ENCODE data around the gene LRMDA.
"Not testable (repeated sequence)": the region's sequence is repeated elsewhere in the genome, so short reads cannot be mapped to it uniquely, and the experiment has no call there.

LRMDA gene

DNA sequence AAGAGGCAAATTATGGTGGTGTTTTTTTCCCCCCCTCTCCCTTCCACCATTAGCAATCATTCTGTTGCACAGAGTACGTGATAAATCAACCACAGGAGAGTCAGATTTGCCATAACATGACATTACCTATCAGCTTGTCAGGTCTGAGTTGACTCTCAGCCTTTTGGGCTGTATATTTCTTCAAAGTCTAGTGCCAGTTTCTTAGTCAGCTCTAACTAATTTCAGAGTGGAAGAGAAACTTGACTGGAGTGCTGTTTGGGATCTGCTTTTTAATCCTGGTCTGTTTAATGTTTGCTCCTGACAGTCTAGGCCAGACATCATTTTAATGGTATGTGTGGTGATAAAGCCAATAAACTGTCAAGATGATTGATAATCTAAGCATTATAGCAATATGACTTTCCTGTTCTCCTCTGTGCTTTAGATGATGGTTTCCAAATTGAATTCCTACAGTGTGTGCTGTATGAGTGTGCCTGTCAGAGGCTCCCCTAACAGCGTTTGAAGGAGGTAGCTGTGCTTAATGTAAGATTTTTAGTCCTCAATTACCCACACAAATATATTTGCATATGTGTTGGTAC, 76.9 kb downstream of the LRMDA start:
- no peak for DNase-seq (ENCODE audit: low spot score)

DNA sequence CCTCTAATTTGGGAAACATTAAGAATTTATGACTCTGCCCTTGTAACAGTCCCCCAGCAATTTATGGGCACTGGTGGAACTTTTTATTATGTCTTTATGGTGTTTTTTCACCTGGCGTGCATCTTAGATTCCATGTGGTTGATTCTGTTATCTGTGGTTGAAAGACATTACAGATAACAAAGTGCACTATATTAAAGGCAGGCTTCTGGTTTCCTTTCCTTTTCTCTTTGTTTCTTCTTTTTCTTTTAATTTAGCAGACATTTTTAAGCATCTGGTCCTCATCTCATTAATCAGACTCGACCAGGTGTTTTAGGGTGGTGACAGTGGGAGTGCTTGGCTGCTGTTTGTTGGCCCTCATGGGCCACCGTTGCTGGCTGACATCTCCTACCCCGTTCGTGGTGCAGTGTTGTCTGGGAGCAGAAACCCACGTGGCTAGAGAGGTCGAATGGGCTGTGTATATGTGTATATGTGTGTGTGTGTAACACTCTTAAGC, 77.4 kb downstream of the LRMDA start:
- DNase-seq (ENCODE audit: low spot score), result no peak

- no peak for DNase-seq (ENCODE audit: low spot score)
Observed at GRCh38 chr10:75509706-75510105, 78.3 kb downstream of the LRMDA start.

DNA sequence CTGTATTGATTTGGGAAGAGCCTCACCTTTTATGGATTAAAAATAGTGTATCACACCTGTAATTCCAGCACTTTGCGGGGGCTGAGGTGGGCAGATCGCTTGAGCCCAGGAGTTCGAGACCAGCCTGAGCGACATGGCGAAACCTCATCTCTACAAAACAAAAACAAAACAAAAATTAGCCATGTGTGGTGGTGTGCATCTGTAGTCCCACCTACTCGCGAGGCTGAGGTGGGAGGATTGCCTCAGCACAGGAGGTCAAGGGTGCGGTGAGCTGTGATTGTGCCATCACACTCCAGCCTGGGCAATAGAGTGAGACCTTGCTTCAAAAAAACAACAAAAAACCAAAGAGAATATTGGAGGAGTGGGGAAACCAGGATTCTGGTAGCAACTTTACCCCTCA, 79.6 kb downstream of the LRMDA start:
- no peak for DNase-seq (ENCODE audit: low spot score)

- no peak for DNase-seq (ENCODE audit: low spot score)
Observed at GRCh38 chr10:75512203-75512933, 80.9 kb downstream of the LRMDA start.

DNA sequence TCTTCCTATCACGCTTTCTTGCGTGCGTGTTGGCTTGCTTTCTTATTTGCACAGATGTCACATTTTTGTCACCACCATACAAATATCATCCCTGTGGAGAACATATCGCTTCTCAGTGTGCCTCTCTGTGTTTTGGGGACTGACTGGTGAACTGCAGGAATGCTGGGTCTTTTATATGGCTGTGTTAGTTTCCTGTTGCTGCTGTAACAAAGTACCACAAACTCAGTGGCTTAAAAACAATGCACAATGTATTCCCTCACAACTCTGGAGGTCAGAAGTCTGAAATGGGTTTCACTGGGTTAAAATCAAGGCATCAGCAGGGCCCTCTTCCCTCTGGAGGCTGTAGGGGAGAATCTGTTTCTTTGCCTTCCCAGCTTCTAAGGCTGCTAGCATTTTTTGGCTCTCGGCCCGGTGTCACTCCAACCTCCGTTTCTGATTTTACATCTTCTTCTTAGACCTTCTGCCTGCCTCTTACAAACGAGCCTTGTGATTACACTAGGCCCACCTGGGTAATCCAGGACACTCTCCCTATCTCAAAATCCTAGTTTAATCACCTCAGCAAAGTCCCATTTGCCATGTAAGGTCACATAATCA, 82.0 kb downstream of the LRMDA start:
- no peak for DNase-seq (ENCODE audit: low spot score)

GRCh38 chr10:75514830-75515229, 83.4 kb downstream of the LRMDA start:
- DNase-seq (ENCODE audit: low spot score), result no peak

GRCh38 chr10:75516154-75516553, 84.7 kb downstream of the LRMDA start:
- DNase-seq (ENCODE audit: low spot score), result not testable (repeated sequence)

- not testable (repeated sequence) for DNase-seq (ENCODE audit: low spot score)
Observed at GRCh38 chr10:75519213-75519612, 87.8 kb downstream of the LRMDA start.

DNA sequence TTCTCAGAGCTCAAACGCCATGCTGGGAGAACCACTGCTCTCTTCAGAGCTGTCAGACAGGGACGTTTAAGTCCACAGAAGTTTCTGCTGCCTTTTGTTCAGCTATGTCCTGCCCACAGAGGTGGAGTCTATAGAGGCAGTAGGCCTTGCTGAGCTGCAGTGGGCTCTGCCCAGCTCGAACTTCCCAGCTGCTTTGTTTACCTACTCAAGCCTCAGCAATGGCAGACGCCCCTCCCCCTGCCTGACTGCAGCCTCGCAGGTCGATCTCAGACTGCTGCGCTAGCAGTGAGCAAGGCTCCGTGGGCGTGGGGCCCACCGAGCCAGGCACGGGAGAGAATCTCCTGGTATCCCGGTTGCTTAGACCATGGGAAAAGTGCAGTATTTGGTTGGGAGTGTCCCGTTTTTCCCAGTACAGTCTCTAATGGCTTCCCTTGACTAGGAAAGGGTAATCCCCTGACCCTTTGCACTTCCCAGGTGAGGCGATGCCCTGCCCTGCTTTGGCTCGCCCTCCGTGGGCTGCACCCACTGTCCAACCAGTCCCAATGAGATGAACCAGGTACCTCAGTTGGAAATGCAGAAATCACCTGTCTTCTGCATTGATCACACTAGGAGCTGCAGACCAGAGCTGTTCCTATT, 89.9 kb downstream of the LRMDA start:
- not testable (repeated sequence) for DNase-seq (ENCODE audit: low spot score)

- no peak for DNase-seq (ENCODE audit: low spot score)
Observed at GRCh38 chr10:75525067-75525466, 93.6 kb downstream of the LRMDA start.

- DNase-seq (ENCODE audit: low spot score), result no peak
Observed at GRCh38 chr10:75525646-75526045, 94.2 kb downstream of the LRMDA start.

DNA sequence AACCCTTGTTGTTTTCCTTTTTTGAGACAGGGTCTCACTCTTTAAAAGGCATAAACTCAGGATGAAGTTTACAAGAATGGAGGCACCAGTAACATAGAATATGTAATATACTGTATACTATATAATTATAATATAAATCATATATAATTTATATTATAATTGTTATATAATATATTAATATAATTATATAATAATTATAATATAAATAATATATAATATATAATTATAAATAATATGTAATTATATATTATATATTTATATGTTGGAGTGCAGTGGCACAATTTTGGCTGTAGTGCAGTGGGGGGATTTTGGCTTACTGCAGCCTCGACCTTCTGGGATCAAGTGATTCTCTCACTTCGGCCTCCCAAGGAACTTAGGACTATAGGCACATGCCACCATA, 96.1 kb downstream of the LRMDA start:
- DNase-seq (ENCODE audit: low spot score), result no peak

DNA sequence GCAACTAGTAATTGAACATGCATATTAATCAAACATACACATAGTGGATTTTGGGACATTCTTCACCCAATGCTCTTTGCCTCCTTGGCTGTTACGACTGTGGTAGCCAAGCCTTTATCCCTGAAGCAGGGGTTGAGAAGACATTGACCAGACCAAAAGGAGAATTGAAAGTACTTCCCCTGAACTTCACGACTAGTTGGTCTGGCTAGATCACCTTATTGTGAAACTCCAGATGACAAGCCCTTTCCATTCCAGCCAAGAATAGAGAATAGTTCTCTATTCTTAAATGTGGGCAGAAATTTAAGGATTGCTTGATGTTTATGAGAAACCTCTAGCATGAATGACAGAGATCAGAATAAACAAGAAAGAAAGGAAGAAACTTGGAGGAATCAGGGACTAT, 97.0 kb downstream of the LRMDA start:
- no peak for DNase-seq (ENCODE audit: low spot score)

DNA sequence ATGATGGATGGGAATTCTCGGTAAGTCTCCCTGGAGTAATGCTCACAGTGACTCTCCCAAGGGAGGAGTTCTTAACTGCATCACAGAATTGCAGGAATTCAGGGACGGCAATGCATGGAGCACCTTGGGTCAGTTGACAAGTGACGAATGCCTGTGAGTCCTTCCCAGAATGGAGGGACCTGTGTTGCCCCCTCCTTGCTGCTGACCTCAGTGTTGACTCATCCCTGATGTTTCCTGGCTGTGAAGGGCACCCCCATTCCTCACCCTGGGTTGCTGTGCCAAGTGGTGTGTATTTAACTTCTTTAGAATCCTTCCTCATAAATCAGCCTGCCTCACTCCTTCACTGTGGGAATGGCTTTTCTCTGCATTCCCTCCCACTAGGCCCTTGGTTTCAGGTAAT, 98.9 kb downstream of the LRMDA start:
- DNase-seq (ENCODE audit: low spot score), result no peak

DNA sequence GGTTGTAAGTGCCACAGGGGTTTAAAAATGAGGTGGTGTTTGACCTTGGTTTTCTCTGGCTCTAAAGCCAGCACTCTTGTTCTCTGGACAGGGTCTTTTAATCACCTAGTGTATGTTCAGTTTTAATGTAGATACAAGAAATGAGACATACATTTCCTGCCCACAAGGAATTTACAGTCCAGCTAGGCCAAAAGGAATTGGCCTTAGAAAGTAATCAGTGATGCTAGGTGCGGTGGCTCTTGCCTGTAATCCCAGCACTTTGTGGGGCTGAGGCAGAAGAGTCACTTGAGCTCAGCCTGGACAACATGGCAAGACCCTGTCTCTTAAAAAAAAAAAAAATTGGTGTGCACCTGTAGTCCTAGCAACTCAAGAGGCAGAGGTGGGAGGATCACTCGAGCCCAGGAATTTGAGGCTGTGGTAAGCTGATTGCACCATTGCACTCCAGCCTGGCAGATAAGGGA, 100.2 kb downstream of the LRMDA start:
- no peak for DNase-seq (ENCODE audit: low spot score)

GRCh38 chr10:75532253-75532924, 101.0 kb downstream of the LRMDA start:
- no peak for DNase-seq (ENCODE audit: low spot score)

GRCh38 chr10:75538144-75538543, 106.7 kb downstream of the LRMDA start:
- DNase-seq (ENCODE audit: low spot score), result no peak

- DNase-seq (ENCODE audit: low spot score), result no peak
Observed at GRCh38 chr10:75538765-75539164, 107.3 kb downstream of the LRMDA start.

GRCh38 chr10:75540357-75540966, 109.0 kb downstream of the LRMDA start:
- no peak for DNase-seq (ENCODE audit: low spot score)

DNA sequence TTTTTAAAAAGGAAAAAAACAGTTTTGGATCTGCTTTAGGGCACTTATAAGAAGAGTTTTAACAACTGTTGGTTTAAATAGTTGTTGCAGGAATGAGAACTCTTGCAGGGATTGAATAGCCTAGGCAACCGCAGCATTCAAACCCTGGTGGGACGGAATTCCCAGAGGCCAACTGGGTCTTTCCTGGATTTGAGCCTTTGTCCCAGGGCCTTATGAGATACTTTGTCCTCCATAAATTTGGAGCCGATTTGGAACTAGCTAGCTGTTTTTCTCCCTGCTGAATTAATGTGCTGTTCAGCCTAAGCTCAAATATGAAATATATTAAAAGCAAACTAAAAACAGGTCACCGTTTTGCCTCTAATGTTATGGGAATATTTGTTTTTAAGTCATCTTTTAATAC, 109.6 kb downstream of the LRMDA start:
- DNase-seq (ENCODE audit: low spot score), result no peak

DNA sequence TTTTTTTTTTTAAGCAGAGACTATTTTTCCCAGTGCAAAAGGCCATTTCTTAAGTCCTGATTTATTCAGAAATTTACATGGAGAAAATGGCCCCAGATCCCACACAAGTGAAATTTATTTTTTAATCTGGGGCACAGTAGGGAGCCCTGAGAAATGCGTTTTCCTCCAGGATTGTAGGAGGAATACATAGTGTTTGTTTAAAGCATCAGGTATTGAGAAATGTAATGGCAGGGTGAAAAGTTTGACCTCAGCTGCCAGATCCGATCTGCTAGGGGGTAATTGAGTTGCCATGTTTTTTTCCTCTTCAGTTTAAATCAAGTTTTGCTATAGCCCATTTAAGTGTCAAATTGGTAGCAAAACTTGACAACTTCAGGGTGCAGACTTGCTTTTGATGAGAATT, 110.0 kb downstream of the LRMDA start:
- DNase-seq (ENCODE audit: low spot score), result no peak

Measured in germinal center (tissue), 1 donor.